Measurements from ENCODE around the gene RBKS. TPM values are rescaled to one million over a fixed set of nuclear protein-coding genes. Genes with fewer than 3 reads are reported as not detected.
A peak's percentile ranks its signal among the peaks of the same experiment; 100 is the strongest.

The RBKS gene
- total RNA-seq, 1 donor from 2014 or later = 0.83 TPM

GRCh38 chr2:27763907-27764267, 126.3 kb downstream of the RBKS start:
- Mint-ChIP-seq H3K9me3 (ENCODE audit: unreplicated experiment) (no peaks in the 10 kb centered on the region), H3K4me3 (ENCODE audit: unreplicated experiment) (no peak overlapping the region), H3K36me3 (ENCODE audit: unreplicated experiment) (no peaks in the 10 kb centered on the region), H3K4me1 (ENCODE audit: unreplicated experiment) (peaks cover 41% of the 10 kb centered on the region), H3K27me3 (ENCODE audit: unreplicated experiment) (no peaks in the 10 kb centered on the region), H3K27ac (ENCODE audit: unreplicated experiment) (peak overlapping the region; percentile 91)
- TF ChIP-seq CTCF (IDR thresholded peaks at IDR 0.05) = no peak
- DNase-seq (ENCODE audit: extremely low spot score, unreplicated experiment) = no peak

- peak overlapping the region; percentile 91 for H3K27ac Mint-ChIP-seq (ENCODE audit: unreplicated experiment)
- no peaks in the 10 kb centered on the region for H3K36me3 Mint-ChIP-seq (ENCODE audit: unreplicated experiment)
- H3K4me1 Mint-ChIP-seq (ENCODE audit: unreplicated experiment) = peaks cover 41% of the 10 kb centered on the region
- DNase-seq (ENCODE audit: extremely low spot score, unreplicated experiment) = no peak
- H3K27me3 Mint-ChIP-seq (ENCODE audit: unreplicated experiment) = no peaks in the 10 kb centered on the region
- no peaks in the 10 kb centered on the region for H3K9me3 Mint-ChIP-seq (ENCODE audit: unreplicated experiment)
- H3K4me3 Mint-ChIP-seq (ENCODE audit: unreplicated experiment) = no peak overlapping the region
- no peak for TF ChIP-seq CTCF (IDR thresholded peaks at IDR 0.05)
These were observed 127.0 kb downstream of the RBKS start for GRCh38 chr2:27762951-27763906.

- no peak for TF ChIP-seq CTCF (IDR thresholded peaks at IDR 0.05)
- no peak for DNase-seq (ENCODE audit: extremely low spot score, unreplicated experiment)
- Mint-ChIP-seq H3K36me3 (ENCODE audit: unreplicated experiment) (no peaks in the 10 kb centered on the region), H3K4me3 (ENCODE audit: unreplicated experiment) (no peak overlapping the region), H3K9me3 (ENCODE audit: unreplicated experiment) (no peaks in the 10 kb centered on the region), H3K27me3 (ENCODE audit: unreplicated experiment) (no peaks in the 10 kb centered on the region), H3K27ac (ENCODE audit: unreplicated experiment) (peak overlapping the region; percentile 28), H3K4me1 (ENCODE audit: unreplicated experiment) (peaks cover 36% of the 10 kb centered on the region)
These were observed 133.4 kb downstream of the RBKS start for GRCh38 chr2:27756544-27757498.

- no peak overlapping the region for H3K27ac Mint-ChIP-seq (ENCODE audit: unreplicated experiment)
- DNase-seq (ENCODE audit: extremely low spot score, unreplicated experiment) = no peak
- H3K9me3 Mint-ChIP-seq (ENCODE audit: unreplicated experiment) = no peaks in the 10 kb centered on the region
- H3K27me3 Mint-ChIP-seq (ENCODE audit: unreplicated experiment) = no peaks in the 10 kb centered on the region
- TF ChIP-seq CTCF (IDR thresholded peaks at IDR 0.05) = no peak
- no peak overlapping the region for H3K4me3 Mint-ChIP-seq (ENCODE audit: unreplicated experiment)
- H3K4me1 Mint-ChIP-seq (ENCODE audit: unreplicated experiment) = peaks cover 29% of the 10 kb centered on the region
- no peaks in the 10 kb centered on the region for H3K36me3 Mint-ChIP-seq (ENCODE audit: unreplicated experiment)
These were observed 134.1 kb downstream of the RBKS start for GRCh38 chr2:27756091-27756490.
